ENCODE results near the gene MCRIP1. TPM values are rescaled to one million over a fixed set of nuclear protein-coding genes. Genes with fewer than 3 reads are reported as not detected.

MCRIP1 gene
- total RNA-seq, 1 experiment from 2014 or later = 34.1 TPM

DNA sequence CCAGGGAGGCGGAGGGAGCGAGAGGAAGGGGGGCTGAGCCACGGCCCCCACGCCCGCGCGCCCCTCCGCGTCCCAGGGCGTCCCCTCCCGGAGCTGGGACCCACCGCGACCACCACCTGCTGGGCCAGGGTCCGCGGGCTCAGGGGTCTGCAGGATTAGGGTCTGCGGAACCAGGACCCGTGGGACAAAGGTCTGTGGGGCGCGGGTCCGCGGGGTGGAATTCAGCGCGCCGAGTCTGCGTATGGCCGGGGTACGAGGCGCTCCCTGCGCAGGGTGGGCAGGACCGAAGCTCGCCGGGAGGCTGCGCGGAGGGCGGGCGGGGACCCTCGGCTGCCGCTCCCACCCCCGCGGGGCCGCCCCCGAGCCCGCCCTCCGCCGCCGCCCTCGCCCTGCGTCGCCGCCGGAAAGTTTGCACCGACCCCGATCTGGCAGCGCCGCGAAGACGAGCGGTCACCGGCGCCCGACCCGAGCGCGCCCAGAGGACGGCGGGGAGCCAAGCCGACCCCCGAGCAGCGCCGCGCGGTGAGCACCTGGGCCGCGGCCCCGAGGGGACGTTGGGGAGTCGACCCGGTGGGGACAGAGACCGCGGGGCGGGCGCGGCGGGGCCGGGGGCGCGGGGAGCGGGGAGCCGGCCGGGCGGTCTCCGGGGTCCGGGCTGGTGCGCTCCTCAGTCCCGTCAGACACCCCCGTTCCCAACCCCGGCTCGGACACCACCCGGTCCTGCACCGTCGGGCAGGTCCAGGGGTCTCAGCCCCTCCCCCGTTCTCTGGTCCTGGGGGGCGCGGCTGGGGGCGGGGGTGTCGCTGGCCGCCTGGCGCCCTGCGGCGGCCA, 29.1 kb downstream of the MCRIP1 start, which contains the start of gene GCGR:
Gene GCGR, plus strand, starts transcription at position 423 of the 831 bp plus-strand sequence. CDS start 4,869 bp downstream, outside the sequence.
- DNase-seq (ENCODE audit: low read depth) = no peak

GRCh38 chr17:81802856-81803643, 30.0 kb downstream of the MCRIP1 start:
- no peak for DNase-seq (ENCODE audit: low read depth)

GRCh38 chr17:81802048-81802758, 30.9 kb downstream of the MCRIP1 start:
- no peak for DNase-seq (ENCODE audit: low read depth)

GRCh38 chr17:81801327-81801726, 31.8 kb downstream of the MCRIP1 start:
- no peak for DNase-seq (ENCODE audit: low read depth)

DNA sequence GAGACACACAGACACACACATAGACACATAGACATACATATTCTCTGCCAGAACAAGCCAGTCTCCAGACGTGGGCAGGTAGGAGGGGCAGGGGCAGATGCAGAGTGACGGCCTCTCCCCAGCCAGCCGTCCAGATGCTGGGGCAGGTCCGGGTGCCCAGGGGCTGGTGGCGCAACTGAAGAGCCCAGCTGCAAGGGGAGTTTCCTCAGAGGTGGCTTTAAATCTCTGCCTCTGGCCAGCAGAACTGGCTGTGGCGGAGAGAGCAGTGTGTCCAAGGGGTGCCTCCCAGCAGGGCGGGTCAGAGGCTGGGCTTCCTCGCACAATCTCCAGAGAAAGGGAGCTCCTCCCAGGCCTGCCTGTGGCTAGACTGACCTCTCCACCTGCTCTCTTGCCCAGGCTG, 38.6 kb downstream of the MCRIP1 start:
- DNase-seq (ENCODE audit: low read depth) = no peak

GRCh38 chr17:81794074-81794476, 39.0 kb downstream of the MCRIP1 start:
- DNase-seq (ENCODE audit: low read depth) = no peak

DNA sequence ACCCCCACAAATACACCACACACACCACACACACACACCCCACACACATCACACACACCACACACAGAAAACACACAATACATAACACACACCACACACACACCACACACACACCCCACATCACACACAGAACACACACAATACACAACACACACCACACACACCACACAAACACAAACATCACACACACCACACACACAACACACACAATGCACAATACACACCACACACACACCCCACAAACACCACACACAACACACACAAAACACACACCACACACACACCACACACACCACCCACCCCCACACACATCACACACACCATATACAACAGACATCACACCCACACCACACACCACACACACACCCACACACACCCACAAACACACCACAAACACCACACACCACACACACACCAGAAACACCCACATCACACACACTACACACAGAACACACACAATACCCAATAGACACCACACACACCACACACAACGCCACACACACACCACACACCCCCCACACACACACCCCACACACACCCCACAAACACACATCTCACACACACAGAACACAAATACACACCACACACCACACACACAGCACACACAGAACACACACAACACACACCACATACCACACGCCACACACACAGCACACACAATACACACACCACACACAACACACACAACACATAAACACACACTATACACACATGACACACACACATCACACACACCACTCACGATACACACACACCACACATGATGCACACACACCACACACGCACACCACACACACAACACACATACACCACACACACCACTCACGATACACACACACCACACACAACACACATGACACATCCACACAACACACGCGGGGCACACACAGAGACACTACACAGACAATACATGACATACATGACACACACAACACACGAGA, 40.1 kb downstream of the MCRIP1 start:
- no peak for DNase-seq (ENCODE audit: low read depth)

Other genes with a start within 250 kb of the MCRIP1 start
- gene NPLOC4, start 196.2 kb downstream of the MCRIP1 start, total RNA-seq (2014; rRNA removed; shearing (Covaris generic)) = 26.9 and 30.8 TPM in 2 replicates
- gene TSPAN10, start 196.1 kb downstream of the MCRIP1 start, total RNA-seq (2014; rRNA removed; shearing (Covaris generic)) = 1.3 and 2.1 TPM in 2 replicates
- 0.29 TPM in 1 of 2 replicates, not detected in the other for gene PDE6G, start 176.7 kb downstream of the MCRIP1 start, total RNA-seq (2014; rRNA removed; shearing (Covaris generic))
- gene OXLD1, start 166.7 kb downstream of the MCRIP1 start, total RNA-seq (2014; rRNA removed; shearing (Covaris generic)) = 36.5 and 54.0 TPM in 2 replicates
- 7.7 and 14.1 TPM in 2 replicates for gene CCDC137, start 166.6 kb downstream of the MCRIP1 start, total RNA-seq (2014; rRNA removed; shearing (Covaris generic))
- 28.6 and 30.9 TPM in 2 replicates for gene ARL16, start 149.5 kb downstream of the MCRIP1 start, total RNA-seq (2014; rRNA removed; shearing (Covaris generic))
- 42.4 and 47.5 TPM in 2 replicates for gene HGS, start 149.3 kb downstream of the MCRIP1 start, total RNA-seq (2014; rRNA removed; shearing (Covaris generic))
- gene MRPL12, start 129.9 kb downstream of the MCRIP1 start, total RNA-seq (2014; rRNA removed; shearing (Covaris generic)) = 12.6 and 13.0 TPM in 2 replicates
- 45.9 and 53.0 TPM in 2 replicates for gene SLC25A10, start 121.0 kb downstream of the MCRIP1 start, total RNA-seq (2014; rRNA removed; shearing (Covaris generic))
- gene GCGR, start 29.1 kb downstream of the MCRIP1 start, total RNA-seq (2014; rRNA removed; shearing (Covaris generic)) = not detected in 2 replicates
- gene PPP1R27, start 1.8 kb upstream of the MCRIP1 start, total RNA-seq (2014; rRNA removed; shearing (Covaris generic)) = not detected in 2 replicates
- gene P4HB, start 27.2 kb upstream of the MCRIP1 start, total RNA-seq (2014; rRNA removed; shearing (Covaris generic)) = 666 and 757 TPM in 2 replicates
- 137 and 170 TPM in 2 replicates for gene ARHGDIA, start 38.0 kb upstream of the MCRIP1 start, total RNA-seq (2014; rRNA removed; shearing (Covaris generic))
- 159 and 274 TPM in 2 replicates for gene ALYREF, start 58.3 kb upstream of the MCRIP1 start, total RNA-seq (2014; rRNA removed; shearing (Covaris generic))
- gene ANAPC11, start 58.4 kb upstream of the MCRIP1 start, total RNA-seq (2014; rRNA removed; shearing (Covaris generic)) = 241 and 342 TPM in 2 replicates
- gene NPB, start 68.9 kb upstream of the MCRIP1 start, total RNA-seq (2014; rRNA removed; shearing (Covaris generic)) = 3.7 and 3.9 TPM in 2 replicates
- 39.7 and 45.7 TPM in 2 replicates for gene PCYT2, start 78.1 kb upstream of the MCRIP1 start, total RNA-seq (2014; rRNA removed; shearing (Covaris generic))
- gene SIRT7, start 84.9 kb upstream of the MCRIP1 start, total RNA-seq (2014; rRNA removed; shearing (Covaris generic)) = 10.0 and 10.1 TPM in 2 replicates
- gene MAFG, start 94.4 kb upstream of the MCRIP1 start, total RNA-seq (2014; rRNA removed; shearing (Covaris generic)) = 10.1 TPM in 2 replicates
- gene PYCR1, start 104.0 kb upstream of the MCRIP1 start, total RNA-seq (2014; rRNA removed; shearing (Covaris generic)) = 36.4 and 53.4 TPM in 2 replicates
- not detected in 2 replicates for gene MYADML2, start 113.9 kb upstream of the MCRIP1 start, total RNA-seq (2014; rRNA removed; shearing (Covaris generic))
- gene NOTUM, start 127.9 kb upstream of the MCRIP1 start, total RNA-seq (2014; rRNA removed; shearing (Covaris generic)) = 0.24 TPM in 1 of 2 replicates, not detected in the other
- gene ASPSCR1, start 144.3 kb upstream of the MCRIP1 start, total RNA-seq (2014; rRNA removed; shearing (Covaris generic)) = 18.1 and 18.5 TPM in 2 replicates
- gene CENPX, start 189.6 kb upstream of the MCRIP1 start, total RNA-seq (2014; rRNA removed; shearing (Covaris generic)) = 119 and 144 TPM in 2 replicates
- gene LRRC45, start 190.0 kb upstream of the MCRIP1 start, total RNA-seq (2014; rRNA removed; shearing (Covaris generic)) = 8.1 and 17.6 TPM in 2 replicates
- 10.7 and 13.1 TPM in 2 replicates for gene RAC3, start 198.4 kb upstream of the MCRIP1 start, total RNA-seq (2014; rRNA removed; shearing (Covaris generic))
- gene DCXR, start 204.4 kb upstream of the MCRIP1 start, total RNA-seq (2014; rRNA removed; shearing (Covaris generic)) = 82.2 and 86.2 TPM in 2 replicates
- gene RFNG, start 218.5 kb upstream of the MCRIP1 start, total RNA-seq (2014; rRNA removed; shearing (Covaris generic)) = 12.9 and 14.3 TPM in 2 replicates
- 84.0 and 94.3 TPM in 2 replicates for gene GPS1, start 218.6 kb upstream of the MCRIP1 start, total RNA-seq (2014; rRNA removed; shearing (Covaris generic))
- 34.0 and 39.3 TPM in 2 replicates for gene DUS1L, start 232.5 kb upstream of the MCRIP1 start, total RNA-seq (2014; rRNA removed; shearing (Covaris generic))

All from RPMI7951 (cell line).